GM12878 (cell line): ENCODE results near the gene EXOC1L.

ENCODE experiments used
- BACH1 ChIP-seq: fragments of 450-650 bp; IDR thresholded peaks from 2 replicates; pipeline ENCODE4 v1.6.1; 2017; ENCODE audit warnings: mild to moderate bottlenecking, borderline replicate concordance
- CEBPB ChIP-seq, 2 experiments: fragments of 150-350 bp in 1 of 2; IDR thresholded peaks; 2 replicates each; pipeline ENCODE4 v1.6.1; 2012 to 2014; ENCODE audit warnings: low read depth in 2 of 2, low read length in 2 of 2, borderline replicate concordance in 1 of 2, inconsistent platforms in 1 of 2
- CHD2 ChIP-seq: IDR thresholded peaks from 2 replicates; pipeline ENCODE4 v1.6.1; 2011; ENCODE audit warnings: low read depth, low read length, improper control_type of control experiment, borderline replicate concordance
- CTCF ChIP-seq, 3 experiments: IDR thresholded peaks in 2 of 3; conservative IDR thresholded peaks in 1 of 3; 2 replicates each; pipeline ENCODE4 v1.5.1; 2011; ENCODE audit warnings: low read depth in 3 of 3, low read length in 3 of 3, mild to moderate bottlenecking in 3 of 3, control low read depth in 2 of 3, moderate library complexity in 2 of 3, inconsistent platforms in 1 of 3, mixed read lengths in 1 of 3; ENCODE audit not compliant: control insufficient read depth in 2 of 3, insufficient read depth in 1 of 3; ENCODE audit errors: extremely low read depth in 1 of 3
- FOXK2 ChIP-seq: fragments of 450-650 bp; IDR thresholded peaks from 2 replicates; pipeline ENCODE4 v1.6.1; 2017; ENCODE audit warnings: mild to moderate bottlenecking, moderate library complexity
- HDAC2 ChIP-seq: fragments of 200-600 bp; sonication (generic); IDR thresholded peaks from 2 replicates; pipeline ENCODE4 v1.6.1; 2017
- JUNB ChIP-seq: IDR thresholded peaks from 2 replicates; pipeline ENCODE4 v1.6.1; 2016; ENCODE audit warnings: antibody characterized with exemption, mild to moderate bottlenecking
- MAX ChIP-seq: IDR thresholded peaks from 2 replicates; pipeline ENCODE4 v1.6.1; 2012; ENCODE audit warnings: low read depth, low read length, improper control_type of control experiment
- MYC ChIP-seq: IDR thresholded peaks from 2 replicates; pipeline ENCODE4 v1.6.1; 2011; ENCODE audit warnings: mild to moderate bottlenecking, low read length, moderate library complexity, inconsistent platforms; ENCODE audit not compliant: insufficient read depth, insufficient replicate concordance, insufficient read length, severe bottlenecking
- NFIC ChIP-seq: IDR thresholded peaks from 2 replicates; pipeline ENCODE4 v1.6.1; 2012; ENCODE audit warnings: low read depth, mild to moderate bottlenecking, inconsistent platforms, low read length, moderate library complexity
- NFYB ChIP-seq: IDR thresholded peaks from 2 replicates; pipeline ENCODE4 v1.6.1; 2011; ENCODE audit warnings: low read depth, mild to moderate bottlenecking, low read length, improper control_type of control experiment, moderate library complexity; ENCODE audit not compliant: insufficient read depth
- PML ChIP-seq: IDR thresholded peaks from 2 replicates; pipeline ENCODE4 v1.6.1; 2012; ENCODE audit warnings: low read length, inconsistent platforms
- POLR2A ChIP-seq: IDR thresholded peaks from 2 replicates; pipeline ENCODE4 v1.6.1; 2011; ENCODE audit warnings: low read depth, mild to moderate bottlenecking, low read length
- TBL1XR1 ChIP-seq: IDR thresholded peaks from 2 replicates; pipeline ENCODE4 v1.6.1; 2012; ENCODE audit warnings: low read depth, low read length, improper control_type of control experiment

- TF ChIP-seq FOXK2 = no peak
- no peak for TF ChIP-seq POLR2A
- no peak for TF ChIP-seq MAX
- no peak for TF ChIP-seq MYC
- no peak for TF ChIP-seq NFIC
- no peak for TF ChIP-seq CTCF (IDR thresholded peaks at IDR 0.05 in 2 of 3, conservative IDR thresholded peaks at IDR 0.05 in 1 of 3; ENCODE audit: control insufficient read depth in 2 of 3, extremely low read depth in 1 of 3, insufficient read depth in 1 of 3, low read depth in 3 of 3, low read length in 3 of 3)
- no peak for TF ChIP-seq NFYB
- no peak for TF ChIP-seq BACH1
- TF ChIP-seq PML = no peak
- TF ChIP-seq HDAC2 = no peak
- TF ChIP-seq TBL1XR1 = no peak
- no peak for TF ChIP-seq JUNB
- no peak for TF ChIP-seq CEBPB (IDR thresholded peaks at IDR 0.05; ENCODE audit: borderline replicate concordance in 1 of 2, low read depth in 2 of 2, low read length in 2 of 2)
- no peak for TF ChIP-seq CHD2
These were observed 65.2 kb downstream of the EXOC1L start for GRCh38 chr4:55884851-55885219.
